Measurements from ENCODE around the gene IL36A. TPM values are rescaled to one million over a fixed set of nuclear protein-coding genes. Genes with fewer than 3 reads are reported as not detected.

IL36A gene
- polyA plus RNA-seq, 1 donor (not counting 4 experiments of a cell fraction or from before 2014, with no cell fraction given): not detected

DNA sequence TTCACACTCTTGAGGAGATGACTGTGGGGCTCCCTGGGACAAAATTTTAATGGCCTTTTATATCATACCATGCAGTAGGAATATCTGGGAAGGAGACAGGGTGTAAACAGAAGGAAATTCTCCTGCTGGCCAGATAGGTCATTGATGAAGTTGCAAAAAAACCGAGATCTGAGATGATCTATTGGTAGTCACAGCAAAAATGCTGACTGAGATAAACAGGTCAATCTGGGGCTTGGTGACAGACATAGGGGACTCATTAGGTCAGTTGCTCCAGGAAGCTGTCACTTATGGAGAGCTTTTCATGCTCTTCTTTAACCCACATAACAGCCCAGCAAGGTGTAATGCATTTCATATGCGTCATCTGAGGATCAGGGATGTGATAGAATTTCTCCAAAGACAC is 2.6 kb upstream of the IL36A start:
- Histone ChIP-seq H4K20me1 (ENCODE audit: control insufficient read depth, extremely low read depth, insufficient read depth, low read length) (no peaks in the 10 kb centered on the region), H3K4me1 (ENCODE audit: control insufficient read depth, extremely low read depth, insufficient read depth, low read length) (no peaks in the 10 kb centered on the region), H3K9me1 (ENCODE audit: control insufficient read depth, extremely low read depth, insufficient read depth, low read length) (no peaks in the 10 kb centered on the region), H3K4me2 (ENCODE audit: control insufficient read depth, extremely low read depth, insufficient read depth, low read depth, low read length) (no peak overlapping the region), H3K9me3 (ENCODE audit: control insufficient read depth, low read depth, low read length) (no peaks in the 10 kb centered on the region), H3K27me3 (ENCODE audit: control insufficient read depth, extremely low read depth, insufficient read depth, low read length) (no peaks in the 10 kb centered on the region), H2AFZ (ENCODE audit: control insufficient read depth, low read length) (no peak overlapping the region), H3K4me3 (ENCODE audit: control insufficient read depth in 2 of 3, extremely low read depth in 1 of 3, insufficient read depth in 2 of 3, low read depth in 1 of 3, low read length in 3 of 3) (no peak overlapping the region), H3K9ac (ENCODE audit: control insufficient read depth, extremely low read depth, insufficient read depth, low read length) (no peak overlapping the region), H3K36me3 (ENCODE audit: control insufficient read depth in 2 of 2, extremely low read depth in 1 of 2, insufficient read depth in 2 of 2, low read length in 2 of 2) (no peaks in the 10 kb centered on the region), H3K27ac (ENCODE audit: control insufficient read depth, insufficient read depth, low read length) (no peak overlapping the region), H3K79me2 (ENCODE audit: control insufficient read depth, insufficient read depth, low read length) (no peaks in the 10 kb centered on the region)
- DNase-seq (ENCODE audit: low read depth, low spot score) (no peak), FAIRE-seq (no peak)
- dilution Hi-C loops (cut with MboI; ENCODE audit: extremely low pct_ligation_motif_present, low sequenced_read_pairs): no loop called here
- TF ChIP-seq, protein P1, sequence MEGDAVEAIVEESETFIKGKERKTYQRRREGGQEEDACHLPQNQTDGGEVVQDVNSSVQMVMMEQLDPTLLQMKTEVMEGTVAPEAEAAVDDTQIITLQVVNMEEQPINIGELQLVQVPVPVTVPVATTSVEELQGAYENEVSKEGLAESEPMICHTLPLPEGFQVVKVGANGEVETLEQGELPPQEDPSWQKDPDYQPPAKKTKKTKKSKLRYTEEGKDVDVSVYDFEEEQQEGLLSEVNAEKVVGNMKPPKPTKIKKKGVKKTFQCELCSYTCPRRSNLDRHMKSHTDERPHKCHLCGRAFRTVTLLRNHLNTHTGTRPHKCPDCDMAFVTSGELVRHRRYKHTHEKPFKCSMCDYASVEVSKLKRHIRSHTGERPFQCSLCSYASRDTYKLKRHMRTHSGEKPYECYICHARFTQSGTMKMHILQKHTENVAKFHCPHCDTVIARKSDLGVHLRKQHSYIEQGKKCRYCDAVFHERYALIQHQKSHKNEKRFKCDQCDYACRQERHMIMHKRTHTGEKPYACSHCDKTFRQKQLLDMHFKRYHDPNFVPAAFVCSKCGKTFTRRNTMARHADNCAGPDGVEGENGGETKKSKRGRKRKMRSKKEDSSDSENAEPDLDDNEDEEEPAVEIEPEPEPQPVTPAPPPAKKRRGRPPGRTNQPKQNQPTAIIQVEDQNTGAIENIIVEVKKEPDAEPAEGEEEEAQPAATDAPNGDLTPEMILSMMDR (optimal IDR thresholded peaks at IDR 0.05 in 1 of 3, IDR thresholded peaks at IDR 0.05 in 1 of 3, conservative IDR thresholded peaks at IDR 0.05 in 1 of 3; ENCODE audit: extremely low read depth in 1 of 3, insufficient read depth in 2 of 3, low read length in 3 of 3): no peak
- TF ChIP-seq EZH2 (IDR thresholded peaks at IDR 0.05; ENCODE audit: low read length): no peak

DNA sequence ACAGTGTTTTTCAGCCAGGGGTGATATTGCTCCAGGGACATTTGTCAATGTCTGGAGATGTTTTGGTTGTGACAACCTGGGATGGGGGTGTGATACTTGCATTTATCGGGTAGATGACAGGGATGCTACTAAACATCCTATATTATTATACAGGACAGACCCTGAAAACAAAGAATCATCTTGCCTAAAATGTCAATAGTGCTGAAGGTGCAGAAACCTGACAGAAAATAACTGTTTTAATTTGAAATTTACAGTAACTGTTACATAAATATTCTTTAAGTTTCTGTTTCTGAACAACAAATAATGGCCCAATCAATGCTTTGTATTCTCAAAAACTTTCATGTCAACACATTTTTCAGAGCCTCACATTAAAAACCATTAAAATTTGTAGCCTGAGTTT is 2.0 kb downstream of the IL36A start:
- Histone ChIP-seq H3K9ac (ENCODE audit: control insufficient read depth, extremely low read depth, insufficient read depth, low read length) (no peak overlapping the region), H3K4me2 (ENCODE audit: control insufficient read depth, extremely low read depth, insufficient read depth, low read depth, low read length) (no peak overlapping the region), H3K27ac (ENCODE audit: control insufficient read depth, insufficient read depth, low read length) (no peak overlapping the region), H3K4me3 (ENCODE audit: control insufficient read depth in 2 of 3, extremely low read depth in 1 of 3, insufficient read depth in 2 of 3, low read depth in 1 of 3, low read length in 3 of 3) (no peak overlapping the region), H3K4me1 (ENCODE audit: control insufficient read depth, extremely low read depth, insufficient read depth, low read length) (no peaks in the 10 kb centered on the region), H3K79me2 (ENCODE audit: control insufficient read depth, insufficient read depth, low read length) (no peaks in the 10 kb centered on the region), H3K27me3 (ENCODE audit: control insufficient read depth, extremely low read depth, insufficient read depth, low read length) (no peaks in the 10 kb centered on the region), H3K36me3 (ENCODE audit: control insufficient read depth in 2 of 2, extremely low read depth in 1 of 2, insufficient read depth in 2 of 2, low read length in 2 of 2) (no peaks in the 10 kb centered on the region), H2AFZ (ENCODE audit: control insufficient read depth, low read length) (no peak overlapping the region), H3K9me3 (ENCODE audit: control insufficient read depth, low read depth, low read length) (no peaks in the 10 kb centered on the region), H4K20me1 (ENCODE audit: control insufficient read depth, extremely low read depth, insufficient read depth, low read length) (no peaks in the 10 kb centered on the region), H3K9me1 (ENCODE audit: control insufficient read depth, extremely low read depth, insufficient read depth, low read length) (no peaks in the 10 kb centered on the region)
- no peak for DNase-seq (ENCODE audit: low read depth, low spot score)
- no peak for FAIRE-seq
- no peak for TF ChIP-seq EZH2 (IDR thresholded peaks at IDR 0.05; ENCODE audit: low read length)
- TF ChIP-seq, protein P1 (optimal IDR thresholded peaks at IDR 0.05 in 1 of 3, IDR thresholded peaks at IDR 0.05 in 1 of 3, conservative IDR thresholded peaks at IDR 0.05 in 1 of 3; ENCODE audit: extremely low read depth in 1 of 3, insufficient read depth in 2 of 3, low read length in 3 of 3): no peak
- dilution Hi-C loops (cut with MboI; ENCODE audit: extremely low pct_ligation_motif_present, low sequenced_read_pairs): no loop called here
